Measurements from ENCODE around the gene CASK.
A peak's percentile ranks its signal among the peaks of the same experiment; 100 is the strongest.

The CASK gene

GRCh38 chrX:41827886-41828285, 95.5 kb downstream of the CASK start:
- no peak for DNase-seq

DNA sequence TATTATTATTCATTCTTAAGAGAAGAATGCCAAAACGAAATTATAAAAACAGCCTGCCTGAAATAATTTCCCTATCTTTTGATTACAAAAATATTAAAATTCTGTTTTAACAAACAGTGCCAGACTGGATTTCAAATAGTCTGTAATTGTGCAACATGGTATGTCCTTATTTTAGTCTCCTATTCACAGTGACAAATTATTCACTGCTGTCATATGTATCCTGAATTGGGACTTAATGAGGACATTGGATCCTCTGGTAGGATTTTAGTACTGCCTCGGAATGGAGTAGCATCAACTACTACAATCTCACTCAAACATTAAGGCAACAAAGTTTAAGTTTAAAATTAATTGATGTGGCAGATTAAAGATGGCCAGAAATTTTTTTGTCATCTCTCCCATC, 97.6 kb downstream of the CASK start:
- no peak for DNase-seq

DNA sequence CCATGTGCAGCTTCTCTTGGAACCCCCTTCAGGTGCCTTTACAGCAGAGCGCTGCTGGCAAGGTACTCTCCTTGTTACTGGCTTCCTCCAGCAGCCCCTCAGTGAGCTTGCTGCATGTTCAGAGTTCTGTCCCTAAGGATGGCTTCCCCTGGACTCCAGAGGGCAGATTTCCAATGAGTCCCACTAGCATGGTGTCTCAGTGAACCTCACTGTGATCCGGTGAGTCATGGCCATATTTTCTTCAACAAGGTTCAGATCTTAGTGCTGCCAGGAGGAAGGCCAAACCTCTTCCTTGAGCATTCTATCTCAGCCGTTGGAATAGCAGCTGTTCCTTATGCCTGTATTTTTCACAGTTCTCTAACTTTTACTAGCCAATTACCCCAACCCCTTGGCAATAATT, 98.8 kb downstream of the CASK start:
- no peak for DNase-seq

GRCh38 chrX:41823402-41823801, 100.0 kb downstream of the CASK start:
- DNase-seq: no peak

DNA sequence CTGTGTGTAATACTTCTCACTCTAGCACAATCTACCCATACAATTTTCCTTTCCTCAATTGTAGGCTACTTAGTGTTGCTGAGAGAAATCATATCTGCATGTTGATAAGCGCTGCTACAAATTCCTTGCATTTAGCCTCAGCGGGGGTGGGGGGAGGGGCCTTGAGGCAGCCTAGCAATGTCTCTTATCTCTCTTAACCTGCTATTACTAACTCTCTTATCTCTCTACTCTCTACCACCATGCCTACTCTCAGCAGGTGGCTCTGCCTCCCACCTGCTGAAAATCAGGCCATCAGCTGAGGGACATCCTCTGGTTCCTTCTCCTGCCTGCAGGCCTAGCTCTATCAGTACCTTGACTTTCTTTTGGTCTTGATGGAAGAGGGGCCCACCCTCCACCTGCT, 100.5 kb downstream of the CASK start:
- no peak for DNase-seq

DNA sequence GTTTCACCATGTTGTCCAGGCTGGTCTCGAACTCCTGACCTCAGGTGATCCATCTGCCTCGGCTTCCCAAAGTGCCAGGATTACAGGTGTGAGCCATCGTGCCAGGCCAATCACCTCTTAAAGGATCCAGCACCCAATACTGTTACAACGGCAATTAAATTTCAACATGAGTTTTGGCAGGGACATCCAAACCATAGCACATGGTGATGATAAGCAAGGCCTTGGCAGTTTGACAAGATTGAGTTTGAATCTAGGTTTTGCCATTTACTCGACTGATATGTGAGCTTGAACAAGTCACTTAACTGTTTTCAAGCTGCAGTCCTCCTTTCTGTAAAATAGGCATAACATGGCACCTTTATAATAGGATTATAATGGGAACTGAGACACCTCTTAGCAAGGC, 115.3 kb downstream of the CASK start:
- no peak for DNase-seq

DNA sequence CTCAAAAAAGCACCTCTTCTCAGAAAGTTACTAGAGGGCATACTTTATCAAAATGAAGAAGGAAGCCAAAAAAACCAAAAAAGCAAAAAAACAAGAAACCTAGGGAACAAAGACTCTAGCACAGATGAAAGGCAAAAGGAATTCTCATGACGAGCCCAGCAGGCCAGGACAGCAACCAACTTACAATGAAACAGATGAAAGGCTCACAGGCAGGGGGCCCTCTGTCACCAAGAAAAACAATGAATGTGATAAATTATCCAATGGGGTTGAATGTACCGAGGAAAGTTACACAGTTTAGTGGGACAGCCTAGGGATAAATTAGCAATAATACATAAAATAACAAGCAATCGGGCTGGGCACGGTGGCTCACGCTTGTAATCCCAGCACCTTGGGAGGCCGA, 120.4 kb downstream of the CASK start:
- no peak for DNase-seq

DNA sequence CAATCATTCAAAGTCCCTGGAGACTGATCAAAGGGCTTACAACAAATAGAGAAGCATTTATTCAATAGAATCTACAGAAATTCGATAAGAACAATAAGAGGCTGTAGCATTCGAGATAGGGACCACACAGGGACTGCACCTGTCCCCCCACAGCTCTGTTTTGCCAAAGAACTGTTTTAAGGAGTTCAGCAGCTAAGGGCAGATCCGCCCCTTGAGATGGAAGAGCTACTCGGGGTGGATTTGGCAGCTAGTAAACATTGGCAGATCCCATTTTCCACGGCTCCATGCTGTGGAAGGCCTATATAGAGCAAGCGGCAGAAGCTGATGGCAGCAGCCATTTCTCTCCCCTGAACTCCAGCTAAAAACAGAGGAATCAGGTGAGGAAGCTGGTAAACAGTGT, 123.7 kb downstream of the CASK start:
- no peak for DNase-seq

- DNase-seq: no peak
Observed at GRCh38 chrX:41796577-41796976, 126.8 kb downstream of the CASK start.

- no peak for DNase-seq
Observed at GRCh38 chrX:41796046-41796445, 127.3 kb downstream of the CASK start.

GRCh38 chrX:41789374-41789773, 134.0 kb downstream of the CASK start:
- no peak for DNase-seq

- DNase-seq: no peak
Observed at GRCh38 chrX:41785685-41786084, 137.7 kb downstream of the CASK start.

DNA sequence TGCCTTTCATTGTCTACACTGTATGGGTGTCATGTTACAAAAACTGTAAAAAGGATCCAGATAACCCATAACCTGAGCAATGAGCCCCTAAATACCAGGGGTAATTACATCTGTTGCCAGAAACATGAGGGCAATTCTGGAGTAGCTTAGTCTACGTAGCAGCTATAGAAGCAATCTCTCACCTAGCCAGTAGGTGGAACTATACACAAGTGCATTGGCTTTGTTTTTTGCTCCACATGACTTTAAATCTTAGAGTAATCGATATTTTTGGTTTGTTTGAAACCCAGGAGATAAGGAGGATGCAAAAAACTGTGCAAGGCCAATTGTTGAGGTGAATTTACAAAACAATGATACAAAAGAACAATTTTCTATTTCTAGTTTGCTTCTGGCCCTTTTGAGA, 141.9 kb downstream of the CASK start:
- peak; percentile 43 for DNase-seq

GRCh38 chrX:41779941-41780340, 143.4 kb downstream of the CASK start:
- DNase-seq: no peak

- DNase-seq: peak; percentile 9
Observed at GRCh38 chrX:41779030-41779564, 144.3 kb downstream of the CASK start.

DNA sequence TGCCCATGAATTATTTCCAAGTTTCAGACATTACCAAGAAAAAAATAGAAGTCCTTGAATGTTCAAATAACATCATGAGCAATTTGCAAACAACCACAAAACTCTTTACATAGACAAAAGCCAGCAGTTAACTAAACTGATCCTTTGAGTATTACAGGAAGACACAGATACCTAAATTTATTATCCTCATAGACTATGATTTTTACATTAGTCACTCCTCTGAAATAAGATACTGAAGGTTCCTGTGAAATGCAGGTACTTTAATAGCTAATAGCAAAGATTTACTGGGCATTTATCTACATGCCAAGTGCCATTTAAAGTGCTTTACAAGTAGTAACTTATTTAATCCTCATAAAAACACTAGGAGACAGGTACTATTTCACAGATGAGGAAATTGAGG, 161.7 kb downstream of the CASK start:
- DNase-seq: no peak

GRCh38 chrX:41761169-41761568, 162.2 kb downstream of the CASK start:
- no peak for DNase-seq

- DNase-seq: peak; percentile 20
Observed at GRCh38 chrX:41759817-41760216, 163.5 kb downstream of the CASK start.

DNA sequence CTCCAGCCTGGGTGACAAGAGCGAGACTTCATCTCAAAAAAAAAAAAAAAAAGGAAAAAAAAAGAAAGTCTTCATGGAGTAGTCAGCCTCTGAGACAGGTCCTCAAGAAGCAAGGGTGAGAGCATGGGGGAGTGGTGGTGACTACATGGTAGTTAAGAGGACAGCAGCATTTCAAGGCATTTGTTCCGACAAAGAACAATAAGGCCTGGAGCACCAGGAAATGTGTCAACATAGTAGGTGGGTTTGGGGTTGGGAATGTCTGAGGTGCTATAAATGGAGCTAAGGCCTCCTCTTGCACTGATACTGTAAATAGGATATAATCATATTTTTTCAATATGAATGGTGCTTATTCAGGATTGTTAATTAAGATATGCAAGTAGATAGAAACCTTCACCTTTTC, 165.0 kb downstream of the CASK start:
- no peak for DNase-seq

DNA sequence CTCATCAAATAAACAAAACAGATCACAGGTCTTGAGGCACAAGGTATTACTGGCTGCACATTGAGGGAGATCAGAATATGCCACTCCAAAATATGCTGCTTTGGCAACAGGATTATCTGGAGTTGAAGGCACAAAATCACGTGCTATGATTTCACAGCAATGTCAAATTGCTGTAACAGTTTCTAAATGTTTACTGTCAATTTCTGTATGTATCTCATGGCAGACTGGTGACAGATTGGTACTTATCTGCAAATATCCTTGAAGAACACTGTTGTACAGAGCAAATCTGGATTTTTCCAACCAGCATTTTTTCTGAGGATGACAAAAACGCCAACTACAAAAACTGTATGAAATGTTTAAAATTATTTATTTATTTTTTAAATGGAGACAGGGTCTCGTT, 172.6 kb downstream of the CASK start:
- no peak for DNase-seq

DNA sequence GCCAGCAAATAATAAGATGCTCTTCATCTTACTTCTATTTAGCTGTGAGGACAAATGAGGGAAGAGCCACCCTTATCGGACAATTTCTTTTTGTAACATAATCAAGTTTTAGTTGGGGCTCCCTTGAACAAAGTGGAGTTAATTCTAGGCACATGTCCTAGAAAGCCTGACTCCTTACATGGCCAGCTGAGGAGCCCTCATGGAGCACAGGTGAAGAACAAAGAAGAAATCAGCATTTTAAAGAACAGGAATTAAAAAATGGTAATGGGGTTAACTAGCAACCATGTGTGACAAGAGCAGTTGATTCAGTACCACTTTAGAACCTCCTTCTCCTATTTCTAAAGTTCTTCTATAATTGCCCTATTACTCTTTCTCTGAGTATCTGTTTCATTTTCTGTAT, 183.5 kb downstream of the CASK start:
- DNase-seq: no peak

GRCh38 chrX:41737065-41737464, 186.3 kb downstream of the CASK start:
- no peak for DNase-seq

GRCh38 chrX:41734530-41734929, 188.8 kb downstream of the CASK start:
- peak; percentile 20 for DNase-seq

DNA sequence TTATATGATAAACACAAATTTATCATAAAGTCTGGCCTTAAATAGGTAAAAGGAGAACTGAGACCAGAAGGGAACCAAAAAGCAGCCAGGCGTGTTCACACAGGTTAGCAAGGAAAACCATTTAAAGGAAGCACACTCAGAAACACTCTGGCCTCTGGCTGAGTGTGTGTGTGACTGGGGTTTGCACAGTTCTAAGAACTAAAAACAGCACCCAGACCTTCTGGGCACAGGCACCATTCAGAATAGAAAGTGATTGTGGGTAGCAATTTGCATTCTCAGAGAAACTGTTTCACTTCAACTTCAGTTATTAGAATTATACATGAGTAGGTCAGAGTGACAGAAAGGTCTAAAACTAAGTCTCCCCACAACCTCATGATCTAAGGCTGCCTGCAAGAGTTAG, 189.4 kb downstream of the CASK start:
- DNase-seq: peak; percentile 55

GRCh38 chrX:41732260-41732659, 191.1 kb downstream of the CASK start:
- no peak for DNase-seq

DNA sequence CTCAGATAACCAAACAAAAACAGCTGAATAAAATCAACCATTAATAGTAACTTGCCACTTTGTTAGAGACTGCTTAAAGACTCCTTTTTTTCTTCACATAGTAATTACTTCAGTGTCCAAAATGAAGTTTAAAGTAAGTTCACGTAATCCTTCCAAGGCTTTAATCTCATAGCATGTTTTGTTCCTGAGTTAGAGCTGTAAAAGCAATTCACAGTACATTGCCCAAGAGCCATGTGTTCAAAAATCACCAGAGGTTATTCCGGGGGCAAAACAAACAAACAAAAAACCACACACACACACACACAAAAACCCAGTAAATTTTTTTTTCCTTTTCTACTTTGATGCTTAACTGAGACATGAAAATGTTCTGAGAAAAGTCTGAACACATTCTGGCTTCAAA, 193.3 kb downstream of the CASK start:
- DNase-seq: no peak

Data from RPMI8226 (cell line).